ENCODE data around the gene NEUROD2. TPM values are rescaled to one million over a fixed set of nuclear protein-coding genes. Genes with fewer than 3 reads are reported as not detected.

Gene NEUROD2
- total RNA-seq, 6 experiments from 2014 or later, result not detected

DNA sequence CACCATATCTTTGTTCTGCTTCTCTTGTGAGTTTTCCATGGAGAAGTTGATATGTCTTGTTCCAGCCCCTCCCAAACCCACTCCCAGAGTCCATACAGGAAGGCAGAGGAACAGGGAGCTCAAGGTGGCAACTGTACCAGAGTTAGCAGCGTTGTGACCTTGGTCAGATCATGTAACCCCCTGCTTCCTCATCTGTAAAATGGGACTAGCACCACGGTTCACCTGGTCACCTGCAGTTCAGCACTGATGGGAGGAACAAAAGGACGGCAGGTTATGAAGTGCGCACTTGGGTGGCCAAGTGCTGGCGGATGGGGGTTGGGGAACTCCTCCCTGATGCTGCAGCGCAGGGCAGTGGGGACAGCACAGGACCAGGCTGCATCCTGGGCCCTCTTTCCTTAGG, 7.7 kb upstream of the NEUROD2 start:
- TF ChIP-seq CTCF (IDR thresholded peaks at IDR 0.05), result no peak
- Mint-ChIP-seq H3K4me3 (no peak overlapping the region), H3K27ac (no peak overlapping the region), H3K36me3 (ENCODE audit: low read depth) (no peaks in the 10 kb centered on the region), H3K4me1 (ENCODE audit: low read depth) (no peaks in the 10 kb centered on the region), H3K27me3 (ENCODE audit: insufficient read depth) (peaks cover 7% of the 10 kb centered on the region), H3K9me3 (no peaks in the 10 kb centered on the region)
- DNase-seq, result no peak

- Mint-ChIP-seq H3K4me3 (no peak overlapping the region), H3K27ac (no peak overlapping the region), H3K9me3 (no peaks in the 10 kb centered on the region), H3K27me3 (ENCODE audit: insufficient read depth) (peaks cover 8% of the 10 kb centered on the region), H3K36me3 (ENCODE audit: low read depth) (no peaks in the 10 kb centered on the region), H3K4me1 (ENCODE audit: low read depth) (no peaks in the 10 kb centered on the region)
- DNase-seq, result no peak
- TF ChIP-seq CTCF (IDR thresholded peaks at IDR 0.05), result no peak
These were observed 6.9 kb upstream of the NEUROD2 start for GRCh38 chr17:39614545-39615157.

DNA sequence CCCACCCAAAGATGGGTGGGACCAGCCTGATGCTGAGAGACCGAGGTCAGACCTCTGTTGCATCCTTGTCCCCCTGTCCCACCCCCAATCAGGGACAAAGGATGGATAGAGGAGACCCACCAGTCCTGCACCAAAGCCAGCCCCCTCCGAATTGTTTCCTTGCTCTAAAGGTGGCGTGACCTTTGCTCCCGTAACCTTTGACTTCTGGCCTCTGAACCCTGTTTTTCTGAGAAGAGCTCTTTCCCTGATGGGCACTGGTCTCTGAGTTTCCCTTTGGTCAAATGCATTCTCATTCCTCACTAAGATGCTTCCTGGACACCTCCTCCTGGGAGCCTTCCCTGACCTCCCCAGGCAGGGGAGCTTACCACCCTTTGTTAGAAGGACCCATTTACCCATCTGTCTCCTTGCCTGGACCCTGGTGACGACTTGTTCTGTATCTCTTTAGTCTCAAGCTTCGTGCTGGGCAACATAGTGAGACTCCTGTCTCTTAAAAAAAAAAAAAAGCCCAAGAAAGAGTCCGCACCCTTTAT, 5.3 kb upstream of the NEUROD2 start:
- Mint-ChIP-seq H3K4me1 (ENCODE audit: low read depth) (no peaks in the 10 kb centered on the region), H3K9me3 (no peaks in the 10 kb centered on the region), H3K36me3 (ENCODE audit: low read depth) (no peaks in the 10 kb centered on the region), H3K27me3 (ENCODE audit: insufficient read depth) (peaks cover 13% of the 10 kb centered on the region), H3K4me3 (no peak overlapping the region), H3K27ac (no peak overlapping the region)
- TF ChIP-seq CTCF (IDR thresholded peaks at IDR 0.05), result no peak
- no peak for DNase-seq

DNA sequence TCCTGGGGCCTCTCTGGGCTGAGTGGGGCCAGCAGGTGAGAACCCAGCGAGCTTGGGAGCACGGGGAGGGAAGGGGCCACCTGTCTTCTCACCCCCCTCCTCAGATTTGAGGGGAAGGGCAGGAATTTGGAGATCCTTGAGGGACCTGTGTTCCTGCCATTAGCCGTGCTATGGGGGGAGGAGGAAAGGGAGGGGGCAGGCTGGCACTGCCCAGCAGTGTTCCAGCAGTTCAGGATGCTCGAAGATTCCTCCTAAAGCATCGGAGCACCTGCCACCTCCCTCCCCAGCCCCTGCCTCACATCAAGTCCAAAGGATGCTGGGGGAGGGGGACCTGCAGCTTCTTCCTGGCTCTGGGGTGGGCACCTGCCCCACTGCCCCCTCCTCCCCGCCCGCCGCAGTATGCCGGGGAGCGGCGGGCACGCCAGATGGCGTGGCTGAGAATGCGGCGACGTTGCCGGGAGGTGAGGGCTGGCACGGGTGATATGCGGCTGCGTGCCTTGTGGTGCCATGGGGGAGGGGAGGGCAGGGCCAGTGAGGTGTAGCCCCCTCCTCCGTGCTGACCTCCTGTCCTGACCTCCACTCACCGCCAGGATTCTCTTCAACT, 4.7 kb upstream of the NEUROD2 start:
- Mint-ChIP-seq H3K27me3 (ENCODE audit: insufficient read depth) (peaks cover 14% of the 10 kb centered on the region), H3K36me3 (ENCODE audit: low read depth) (no peaks in the 10 kb centered on the region), H3K4me3 (no peak overlapping the region), H3K9me3 (no peaks in the 10 kb centered on the region), H3K4me1 (ENCODE audit: low read depth) (no peaks in the 10 kb centered on the region), H3K27ac (no peak overlapping the region)
- no peak for TF ChIP-seq CTCF (IDR thresholded peaks at IDR 0.05)
- no peak for DNase-seq

DNA sequence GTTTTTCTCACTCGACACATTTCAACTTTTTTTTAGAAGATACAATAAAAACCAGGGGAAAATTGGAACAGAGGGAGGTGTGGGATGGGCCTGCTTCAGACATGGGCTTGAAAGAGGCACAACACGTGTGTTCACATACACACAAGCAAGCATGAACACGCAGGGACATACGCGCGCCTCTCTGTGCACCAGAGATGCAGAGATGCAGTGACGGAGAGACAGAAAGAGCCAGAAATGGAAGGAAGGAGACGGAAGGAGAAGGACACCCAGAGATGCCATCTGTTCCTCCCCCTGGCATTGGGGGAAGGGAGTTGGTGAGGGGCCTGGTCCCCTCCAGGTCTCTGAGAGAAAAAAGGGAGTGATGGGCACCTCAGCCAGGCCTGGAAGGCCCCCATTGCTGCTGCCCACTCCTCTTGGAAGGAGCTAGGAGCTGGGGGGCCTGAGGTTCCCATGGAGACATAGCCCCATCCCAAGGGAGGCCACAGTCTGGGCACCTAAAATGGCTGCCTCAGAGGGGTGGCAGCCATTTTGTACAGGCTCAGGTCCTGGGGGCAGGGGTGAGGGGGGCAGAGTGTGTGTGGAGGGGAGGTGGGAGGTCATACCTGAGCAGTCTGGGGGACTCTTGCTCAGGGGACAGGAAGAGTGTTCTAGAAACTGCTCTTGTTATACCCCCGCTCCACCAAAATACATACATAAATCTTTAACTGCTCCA, 3.8 kb upstream of the NEUROD2 start:
- H3K4me3 Mint-ChIP-seq, result no peak overlapping the region
- H3K4me1 Mint-ChIP-seq (ENCODE audit: low read depth), result no peaks in the 10 kb centered on the region
- H3K36me3 Mint-ChIP-seq (ENCODE audit: low read depth), result no peaks in the 10 kb centered on the region
- no peaks in the 10 kb centered on the region for H3K9me3 Mint-ChIP-seq
- H3K27ac Mint-ChIP-seq, result no peak overlapping the region
- DNase-seq, result no peak
- TF ChIP-seq CTCF (IDR thresholded peaks at IDR 0.05), result no peak
- peaks cover 16% of the 10 kb centered on the region for H3K27me3 Mint-ChIP-seq (ENCODE audit: insufficient read depth)
